ENCODE data around the gene MYO18B.

Gene MYO18B

DNA sequence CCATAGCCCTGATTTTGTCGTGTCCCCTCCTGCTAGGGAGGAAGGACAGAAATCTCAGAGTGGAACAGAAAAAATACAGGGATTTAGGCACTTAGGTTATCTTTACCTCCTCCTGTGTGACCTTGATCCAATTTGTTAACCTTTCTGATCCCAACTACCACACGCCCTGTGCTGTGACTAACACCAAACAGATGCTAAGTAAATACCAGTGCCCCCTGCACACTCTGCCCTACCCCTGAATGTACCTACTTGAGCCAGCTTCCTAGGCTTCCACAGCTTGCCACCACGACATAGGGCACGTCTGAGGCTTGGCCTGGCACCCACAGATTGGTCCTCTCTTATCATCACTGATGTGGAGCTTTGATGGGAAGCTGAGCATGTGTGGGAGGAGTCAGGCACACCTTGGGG, 9.2 kb downstream of the MYO18B start:
- DNase-seq: no peak

DNA sequence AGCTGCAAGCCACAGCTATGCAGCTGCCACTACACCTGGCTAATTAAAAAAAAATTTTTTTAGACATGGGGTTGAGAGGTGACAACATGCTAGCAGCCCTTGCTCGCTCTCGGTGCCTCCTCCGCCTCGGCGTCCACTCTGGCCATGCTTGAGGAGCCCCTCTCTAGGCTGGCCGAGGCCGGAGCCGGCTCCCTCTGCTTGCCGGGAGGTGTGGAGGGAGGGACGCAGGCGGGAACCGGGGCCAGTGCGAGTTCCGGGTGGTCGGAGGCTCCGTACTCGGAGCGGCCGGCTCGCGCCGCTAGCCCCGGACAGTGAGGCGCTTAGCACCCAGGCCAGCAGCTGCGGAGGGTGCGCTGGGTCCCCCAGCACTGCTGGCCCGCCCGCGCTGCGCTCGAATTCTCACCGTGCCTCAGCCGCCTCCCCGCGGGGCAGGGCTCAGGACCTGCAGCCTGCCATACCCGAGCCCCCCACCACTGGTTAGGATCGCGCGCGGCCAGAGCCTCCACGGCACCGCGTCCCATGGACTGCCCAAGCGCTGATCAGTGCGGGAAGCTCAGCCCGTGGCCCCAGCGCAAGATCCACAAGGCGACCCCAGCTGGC, 10.7 kb downstream of the MYO18B start:
- no peak for DNase-seq

DNA sequence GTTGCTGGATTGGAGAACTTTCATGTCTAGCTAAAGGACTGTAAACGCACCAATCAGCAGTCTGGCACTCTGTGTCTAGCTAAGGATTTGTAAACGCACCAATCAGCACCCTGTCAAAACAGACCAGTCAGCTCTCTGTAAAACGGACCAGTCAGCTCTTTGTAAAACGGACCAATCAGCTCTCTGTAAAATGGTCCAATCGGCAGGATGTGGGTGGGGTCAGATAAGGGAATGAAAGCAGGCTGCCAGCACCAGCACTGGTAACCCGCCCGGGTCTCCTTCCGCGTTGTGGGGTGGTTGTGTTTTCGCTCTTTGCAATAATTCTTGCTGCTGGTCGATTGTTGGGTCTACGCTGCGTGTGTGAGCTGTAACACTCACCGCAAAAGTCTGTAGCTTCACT, 11.3 kb downstream of the MYO18B start:
- no peak for DNase-seq

DNA sequence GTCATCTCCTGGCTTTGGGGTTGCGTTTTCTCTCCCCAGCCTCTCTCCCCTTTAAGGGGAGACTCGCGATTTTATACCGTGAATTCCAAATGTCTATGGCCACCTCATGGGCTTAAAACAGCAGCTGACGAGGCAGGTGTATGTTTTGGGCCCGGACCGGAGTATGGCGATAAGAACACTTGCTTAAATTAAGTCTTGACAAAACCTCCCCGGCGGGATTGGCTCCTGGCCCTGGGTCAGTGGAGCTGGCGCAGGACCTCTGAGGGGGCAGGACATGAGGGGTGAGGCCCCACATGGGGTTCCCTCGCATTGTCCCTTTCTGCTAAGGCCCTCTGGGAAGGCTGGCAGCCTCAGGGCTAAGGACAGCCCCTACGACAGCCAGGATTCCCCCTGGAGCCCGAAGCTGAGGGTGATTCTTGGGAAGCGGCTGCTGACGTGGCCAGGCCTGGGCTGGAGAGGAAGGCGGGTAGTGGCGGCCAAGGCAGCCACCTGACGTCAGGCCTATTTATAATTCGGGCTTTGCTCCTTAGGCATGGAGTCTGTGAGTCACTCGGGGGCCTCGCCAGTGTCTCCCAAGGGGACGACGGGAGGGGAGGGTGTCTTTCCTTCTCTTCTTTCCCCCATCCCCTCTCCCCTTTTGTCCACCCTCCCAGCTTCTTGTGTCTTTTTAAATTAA, 12.7 kb downstream of the MYO18B start:
- DNase-seq: no peak

DNA sequence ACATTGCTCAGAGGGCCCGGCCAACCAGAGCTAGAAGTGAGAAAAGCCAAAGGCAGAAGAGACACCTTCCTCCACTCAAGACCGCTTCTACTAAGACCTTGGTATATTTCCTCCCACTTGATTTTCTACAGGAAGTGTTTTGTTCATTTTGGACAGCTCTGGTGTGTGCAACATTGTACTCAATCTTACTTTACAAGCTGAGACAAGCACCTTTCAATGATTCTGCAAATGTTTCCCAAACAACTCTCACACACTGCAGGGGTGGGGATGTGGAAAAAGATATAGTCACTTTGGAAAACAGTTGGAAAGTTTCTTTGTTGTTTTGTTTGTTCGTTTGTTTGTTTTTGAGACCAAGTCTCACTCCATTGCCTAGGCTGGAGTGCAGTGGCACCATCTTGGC, 15.7 kb downstream of the MYO18B start:
- DNase-seq: no peak

DNA sequence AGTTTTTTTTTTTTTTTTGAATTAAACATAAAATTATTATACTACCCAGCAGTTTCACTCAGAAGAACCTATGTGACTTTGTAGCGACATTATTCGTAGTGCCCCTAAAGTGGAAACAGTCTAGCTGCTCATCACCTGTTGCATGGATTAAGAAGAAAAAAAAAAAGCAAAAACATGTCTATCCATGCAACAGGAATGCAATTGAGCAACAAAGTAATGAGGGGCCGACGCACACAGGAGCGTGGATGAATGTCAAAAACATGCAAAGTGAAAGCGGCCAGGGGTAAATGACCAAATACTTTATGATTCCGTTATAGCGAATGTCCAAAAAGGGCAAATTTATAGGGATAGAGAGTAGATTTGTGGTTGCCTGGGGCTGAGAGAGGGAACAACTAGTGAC, 16.3 kb downstream of the MYO18B start:
- DNase-seq: no peak

DNA sequence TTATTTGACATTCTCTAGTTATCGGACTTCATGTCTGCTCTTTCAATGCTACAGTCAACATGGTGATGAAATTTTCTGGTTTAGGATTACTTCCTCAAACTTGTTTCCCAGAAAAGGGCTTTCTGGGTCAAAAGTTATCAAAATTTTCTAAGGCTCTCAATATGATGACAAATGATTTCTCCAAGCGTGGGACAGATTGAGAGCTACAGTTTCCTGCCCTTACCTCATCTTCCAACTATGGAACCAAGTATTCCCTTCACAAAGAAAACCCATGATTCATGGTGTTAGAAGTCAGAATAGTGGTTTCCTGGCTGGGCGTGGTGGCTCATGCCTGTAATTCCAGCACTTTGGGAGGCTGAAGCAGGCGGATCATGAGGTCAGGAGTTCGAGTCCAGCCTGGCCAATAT, 17.8 kb downstream of the MYO18B start:
- no peak for DNase-seq

DNA sequence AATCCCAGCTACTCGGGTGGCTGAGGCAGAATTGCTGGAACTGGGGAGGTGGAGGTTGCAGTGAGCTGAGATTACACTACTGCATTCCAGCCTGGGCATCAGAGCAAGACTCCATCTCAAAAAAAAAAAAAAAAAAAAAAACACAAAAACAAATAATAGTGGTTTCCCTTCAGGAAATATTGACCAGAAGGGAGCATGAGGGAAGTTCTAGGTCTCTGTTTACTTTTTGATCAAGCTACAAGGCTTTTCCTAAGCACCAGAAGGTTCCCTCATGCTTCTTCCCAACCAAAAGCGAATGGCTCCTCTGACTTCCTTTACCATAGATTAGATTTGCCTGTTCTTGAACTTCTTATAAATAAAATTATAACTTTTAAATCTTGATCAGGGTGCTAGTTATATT, 18.3 kb downstream of the MYO18B start:
- DNase-seq: no peak

DNA sequence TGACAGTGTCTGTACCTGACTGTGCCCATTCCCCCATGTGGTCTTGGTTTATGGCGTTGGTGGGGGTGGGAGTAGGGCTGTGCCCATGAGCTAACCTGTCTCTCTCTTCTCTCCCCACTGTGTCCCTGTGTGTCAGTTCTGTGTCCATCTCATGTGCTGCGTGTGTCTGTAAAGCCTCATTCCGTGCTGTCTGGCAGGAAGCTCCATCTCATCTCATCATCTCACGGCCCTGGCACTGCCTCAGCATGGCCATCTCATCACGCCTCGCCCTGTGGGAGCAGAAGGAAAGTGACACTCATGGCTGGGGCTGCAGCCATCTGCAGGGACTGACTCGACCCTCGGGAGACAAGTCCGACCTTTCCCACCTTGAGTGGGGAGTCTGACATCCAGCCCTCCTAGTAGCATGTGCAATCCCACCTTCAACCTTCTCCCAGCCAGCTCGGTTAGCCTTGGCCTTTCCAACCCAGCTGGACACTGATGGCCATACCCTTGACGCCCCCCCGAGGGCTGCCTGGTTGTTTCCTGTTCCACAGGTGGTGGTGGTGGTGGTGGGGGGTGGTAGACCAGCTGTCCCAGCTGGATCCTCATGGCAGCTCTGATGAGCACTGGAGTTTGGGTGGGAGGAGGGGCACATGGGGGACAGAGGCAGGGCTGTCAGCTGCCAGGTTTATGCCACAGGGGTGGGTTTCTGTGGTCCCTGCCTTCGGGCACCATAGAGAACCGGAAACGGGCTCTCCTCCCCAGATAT, 19.0 kb downstream of the MYO18B start:
- DNase-seq: no peak

DNA sequence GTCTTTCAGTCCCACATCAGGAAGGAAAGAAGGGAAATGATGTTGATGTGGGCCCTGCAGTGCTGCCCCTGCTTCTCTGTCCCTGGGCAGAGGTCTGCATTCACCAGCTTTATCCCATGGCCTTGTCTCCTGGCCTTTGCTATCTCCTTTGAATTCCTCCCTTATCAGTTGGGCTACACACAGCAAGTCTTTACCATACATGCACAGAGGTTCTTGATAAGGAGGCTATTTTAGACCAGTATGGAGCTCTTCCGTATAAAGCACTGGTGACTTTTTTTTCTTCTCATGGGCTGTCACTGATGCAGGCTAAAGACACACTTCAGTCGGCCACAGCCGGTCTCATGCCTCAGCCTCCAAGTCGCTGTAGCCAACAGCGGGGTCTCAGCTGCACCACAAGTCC, 20.2 kb downstream of the MYO18B start:
- no peak for DNase-seq

DNA sequence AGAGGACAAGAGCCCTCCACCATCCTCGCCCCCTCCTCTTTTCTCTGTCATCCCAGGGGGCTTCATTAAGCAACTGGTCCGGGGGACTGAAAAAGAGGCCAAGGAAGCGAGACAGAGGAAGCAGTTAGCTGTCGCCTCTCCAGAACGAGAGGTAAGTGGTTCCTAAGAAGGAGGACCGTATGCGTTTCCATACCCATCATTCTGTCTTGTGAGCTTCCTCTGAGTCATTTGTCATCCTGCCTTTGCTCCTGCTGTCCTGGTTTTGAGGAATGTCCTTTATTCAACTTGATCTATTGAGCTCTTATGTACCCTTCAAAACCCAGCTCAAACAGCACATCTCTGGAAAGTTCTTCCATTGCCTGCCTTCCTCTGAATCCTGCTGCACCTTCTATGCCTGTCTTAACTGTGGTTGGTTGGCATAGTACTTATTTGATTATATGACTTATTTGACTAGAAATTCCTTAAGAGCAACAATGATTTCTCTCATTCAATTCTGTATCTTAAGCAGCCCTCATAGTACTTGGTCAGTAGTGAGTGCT, 21.3 kb downstream of the MYO18B start:
- no peak for DNase-seq

DNA sequence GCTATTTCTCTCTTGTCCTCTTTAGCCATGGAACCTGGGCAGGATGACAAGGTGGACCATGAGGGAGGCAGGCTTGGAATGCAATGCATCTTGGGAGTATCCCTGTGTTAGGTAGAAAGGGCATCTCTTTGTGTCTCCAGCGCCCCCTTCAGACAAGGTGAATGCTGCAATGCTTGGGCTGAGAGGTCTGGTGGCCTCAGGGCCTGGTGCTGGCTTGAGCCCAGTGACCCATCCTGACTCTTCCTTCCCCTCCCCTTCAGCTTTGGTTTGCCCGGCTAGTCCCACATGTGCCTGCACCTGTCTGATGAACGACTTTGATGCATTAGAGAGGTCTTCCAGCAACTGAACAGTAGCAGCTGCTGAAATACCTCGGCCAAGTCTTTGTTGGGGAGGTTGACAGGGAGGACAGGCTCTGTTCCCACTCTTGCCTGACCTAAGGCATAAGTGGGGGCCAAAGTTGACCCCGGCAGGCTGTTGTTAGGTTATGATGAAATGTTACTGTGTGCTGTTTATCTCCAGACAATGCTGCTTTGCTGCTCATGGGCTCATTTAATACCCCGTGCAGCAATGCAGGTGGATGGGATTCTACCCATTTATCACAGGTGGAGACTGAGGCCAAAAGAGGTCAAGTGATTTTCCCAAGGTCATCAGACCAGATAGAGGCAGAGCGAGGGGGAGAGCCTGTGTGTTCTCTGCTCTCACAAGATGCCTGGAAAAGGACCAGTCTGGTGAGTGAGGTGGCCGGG, 22.5 kb downstream of the MYO18B start:
- no peak for DNase-seq

DNA sequence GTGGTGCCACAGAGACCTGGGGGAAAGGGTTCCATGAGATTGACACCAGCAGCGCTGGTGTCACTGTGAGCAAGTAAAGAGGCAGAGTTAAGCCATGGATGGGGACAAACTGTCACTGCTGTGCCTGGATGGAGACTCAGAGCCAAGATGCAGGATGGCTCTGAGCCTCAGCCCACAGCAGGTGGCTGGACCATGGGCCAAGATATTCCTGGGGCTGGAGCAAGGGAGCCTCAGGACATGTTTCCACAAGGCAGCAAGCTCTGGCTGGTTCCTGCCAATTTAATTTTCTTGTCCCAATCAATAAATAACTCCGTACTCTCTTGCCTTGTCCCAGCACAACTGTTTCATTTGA, 23.0 kb downstream of the MYO18B start:
- no peak for DNase-seq

DNA sequence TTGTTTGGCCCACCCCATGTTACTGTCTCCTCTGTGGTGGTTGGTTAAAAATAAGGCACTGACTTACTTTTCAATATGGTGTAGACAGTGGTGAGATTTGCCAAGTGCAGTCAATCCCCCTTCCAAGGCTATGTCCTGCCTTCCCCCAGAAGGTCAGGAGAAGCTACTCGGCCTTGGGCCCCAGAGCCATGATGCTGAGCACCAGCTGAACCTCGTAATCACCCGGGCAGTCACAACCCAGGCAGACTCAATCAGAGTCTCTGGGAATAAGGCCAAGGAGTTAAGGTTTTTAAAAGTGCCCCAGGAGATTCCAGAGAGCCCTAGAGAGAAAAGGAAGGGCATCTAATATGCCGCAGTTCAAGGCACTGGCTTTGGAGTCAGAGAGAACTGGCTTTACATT, 23.8 kb downstream of the MYO18B start:
- DNase-seq: no peak

DNA sequence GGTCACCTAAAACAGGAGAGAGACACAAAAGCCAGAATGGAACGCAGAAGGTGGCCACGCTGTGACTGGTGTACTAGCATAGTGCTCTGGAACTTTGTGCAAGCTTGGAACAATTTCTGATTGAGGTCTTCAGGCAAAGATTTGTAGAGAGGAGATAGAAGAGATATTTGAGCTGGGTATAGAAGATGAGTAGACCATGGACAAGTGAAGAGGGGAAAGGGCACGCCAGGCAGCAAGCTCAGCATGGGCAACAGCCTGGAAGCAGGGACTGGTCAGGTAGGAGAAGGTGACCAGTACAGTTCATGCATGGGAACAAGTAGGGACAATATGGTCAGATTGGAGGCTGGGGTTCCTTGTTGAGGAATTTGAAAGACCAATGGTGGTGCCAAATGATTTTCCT, 24.4 kb downstream of the MYO18B start:
- DNase-seq: no peak

DNA sequence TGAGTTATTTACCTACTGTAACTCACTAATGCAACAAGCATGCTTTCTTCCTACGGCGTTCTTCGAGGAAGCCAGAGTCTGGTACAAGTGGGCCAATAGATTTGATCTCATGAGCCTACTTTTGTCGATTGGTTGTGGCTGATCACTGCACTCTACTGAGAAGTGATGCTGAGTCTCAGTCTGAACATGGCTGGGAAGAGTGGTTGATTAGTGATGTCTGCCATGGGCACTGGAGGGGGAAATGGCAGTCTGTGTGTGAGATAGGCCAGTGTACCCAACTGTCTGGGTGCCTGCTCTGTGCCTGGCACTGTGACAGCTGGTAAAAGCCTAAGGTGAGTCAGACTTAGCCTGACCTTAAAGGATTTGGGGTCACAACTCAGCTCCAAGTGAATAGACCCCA, 28.3 kb downstream of the MYO18B start:
- no peak for DNase-seq

DNA sequence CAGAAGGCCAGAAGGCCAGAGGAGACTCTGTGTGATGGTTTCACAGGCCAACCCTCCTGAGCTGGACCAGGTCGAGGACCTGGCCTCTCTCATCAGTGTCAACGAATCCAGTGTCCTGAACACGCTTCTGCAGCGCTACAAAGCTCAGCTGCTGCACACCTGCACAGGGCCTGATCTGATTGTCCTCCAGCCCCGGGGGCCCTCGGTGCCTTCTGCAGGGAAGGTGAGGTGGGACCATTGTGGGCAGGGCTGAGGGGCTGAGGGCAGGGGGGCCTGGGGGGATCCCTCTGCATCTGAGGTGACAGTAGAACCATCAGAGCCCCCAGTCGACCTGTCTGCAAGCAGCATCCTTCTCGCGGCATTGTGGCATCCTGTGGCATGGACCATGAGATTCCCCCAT, 30.3 kb downstream of the MYO18B start:
- DNase-seq: no peak

DNA sequence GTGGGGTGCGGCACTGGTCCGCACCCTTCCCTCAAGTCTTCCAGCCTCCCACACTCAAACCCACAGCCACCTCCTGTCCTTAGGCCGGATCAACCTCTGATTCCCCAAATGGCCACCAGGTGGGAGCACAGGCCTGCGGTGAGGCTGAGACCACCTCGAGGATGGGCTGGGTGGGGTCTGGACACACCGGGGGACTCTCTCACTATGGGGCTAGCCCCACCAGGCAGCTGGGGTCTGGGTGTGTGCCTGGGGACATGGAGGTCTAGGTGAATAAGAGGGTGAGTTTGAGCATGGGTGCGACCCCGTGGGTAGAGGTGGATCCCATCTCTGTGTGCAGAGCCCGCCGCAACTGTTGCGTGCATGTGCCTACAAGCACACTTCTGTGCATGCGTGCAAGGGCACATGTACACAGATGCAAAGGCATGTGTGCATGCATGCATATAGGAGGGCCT, 32.6 kb downstream of the MYO18B start:
- DNase-seq: no peak

DNA sequence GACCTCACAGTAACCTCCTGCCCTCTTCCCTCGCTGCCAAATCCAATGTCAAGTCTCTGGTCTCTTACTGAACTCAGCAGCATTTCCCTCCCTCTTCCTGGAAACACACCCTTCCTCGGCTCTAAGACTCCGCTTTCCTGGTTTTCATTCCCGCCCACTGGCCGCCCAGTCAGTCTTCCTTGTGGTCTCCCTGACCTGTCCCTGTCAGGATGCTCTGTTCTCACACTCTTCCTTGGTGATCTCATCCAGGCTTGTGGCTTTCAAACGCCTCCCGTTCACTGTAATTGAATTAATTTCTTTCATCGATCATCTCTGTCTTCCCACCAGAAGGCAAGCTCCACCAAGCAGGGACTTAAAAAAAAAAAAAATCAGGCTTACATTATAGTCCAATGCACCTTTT, 33.5 kb downstream of the MYO18B start:
- DNase-seq: no peak

DNA sequence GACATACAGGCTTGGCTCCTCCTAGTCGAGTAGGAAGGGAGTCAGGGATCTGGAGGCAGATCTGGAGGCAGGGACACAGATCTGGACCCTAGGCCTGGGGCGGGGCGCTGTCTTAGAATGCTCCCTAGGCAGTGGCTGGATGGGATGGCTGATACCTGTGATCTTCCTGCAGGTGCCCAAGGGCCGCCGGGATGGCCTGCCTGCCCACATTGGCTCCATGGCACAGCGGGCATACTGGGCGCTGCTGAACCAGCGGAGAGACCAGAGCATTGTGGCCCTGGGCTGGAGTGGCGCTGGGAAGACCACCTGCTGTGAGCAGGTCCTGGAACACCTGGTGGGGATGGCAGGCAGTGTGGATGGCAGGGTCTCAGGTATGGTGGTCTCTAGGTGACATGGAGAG, 35.4 kb downstream of the MYO18B start:
- DNase-seq: no peak

DNA sequence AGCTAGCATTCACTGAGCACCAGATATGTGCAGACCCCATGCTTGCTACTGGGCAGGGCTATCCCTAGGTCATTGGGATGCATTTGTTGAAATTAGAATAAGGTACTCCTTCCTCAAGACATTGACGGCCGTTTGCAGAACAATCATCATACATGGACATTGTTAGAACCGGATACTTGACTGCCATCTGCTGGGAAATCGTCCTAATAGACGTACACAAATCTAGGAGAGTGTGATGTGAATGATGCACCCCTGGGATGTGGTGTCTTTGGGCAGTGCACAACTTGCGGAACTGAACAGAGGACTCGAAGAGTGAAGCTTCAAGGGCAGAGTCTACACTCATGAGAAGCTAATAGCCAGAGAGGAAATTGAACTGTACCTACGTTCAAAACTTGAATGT, 35.9 kb downstream of the MYO18B start:
- DNase-seq: no peak

DNA sequence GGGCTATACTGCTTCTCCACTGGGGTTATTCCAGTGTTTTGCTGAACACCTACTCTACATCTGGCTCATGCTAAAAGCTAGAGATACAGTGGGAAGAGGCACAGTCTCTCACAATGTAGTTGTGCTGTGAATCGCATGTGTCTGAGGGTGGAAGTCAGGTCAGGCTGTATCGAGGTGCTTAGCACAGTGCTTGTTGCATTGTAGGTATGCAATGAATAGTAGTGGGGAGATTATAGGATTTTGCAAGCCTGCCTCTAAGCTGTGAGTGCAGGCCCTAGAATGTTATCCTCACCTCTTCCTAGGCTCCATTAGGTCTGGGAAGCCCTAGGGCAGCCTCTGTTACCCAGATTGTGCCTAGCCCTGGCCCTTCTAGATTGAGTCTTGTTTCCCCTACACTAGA, 37.4 kb downstream of the MYO18B start:
- DNase-seq: no peak

DNA sequence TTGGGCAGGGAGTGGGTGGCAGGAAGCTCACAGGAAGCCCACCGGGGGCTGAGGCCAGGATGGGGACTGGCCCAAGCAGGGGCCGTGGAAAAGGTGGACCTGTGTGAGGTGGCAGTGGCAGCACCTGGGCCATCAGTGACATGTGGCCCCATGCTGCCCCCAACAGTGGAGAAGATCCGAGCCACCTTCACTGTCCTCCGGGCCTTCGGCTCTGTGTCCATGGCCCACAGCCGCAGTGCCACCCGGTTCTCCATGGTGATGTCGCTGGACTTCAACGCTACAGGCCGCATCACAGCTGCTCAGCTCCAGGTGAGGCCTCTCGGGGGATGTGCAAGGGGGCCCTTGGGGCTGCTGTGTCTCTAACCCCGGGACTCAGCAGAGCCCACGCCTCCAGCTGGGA, 37.9 kb downstream of the MYO18B start:
- DNase-seq: no peak

DNA sequence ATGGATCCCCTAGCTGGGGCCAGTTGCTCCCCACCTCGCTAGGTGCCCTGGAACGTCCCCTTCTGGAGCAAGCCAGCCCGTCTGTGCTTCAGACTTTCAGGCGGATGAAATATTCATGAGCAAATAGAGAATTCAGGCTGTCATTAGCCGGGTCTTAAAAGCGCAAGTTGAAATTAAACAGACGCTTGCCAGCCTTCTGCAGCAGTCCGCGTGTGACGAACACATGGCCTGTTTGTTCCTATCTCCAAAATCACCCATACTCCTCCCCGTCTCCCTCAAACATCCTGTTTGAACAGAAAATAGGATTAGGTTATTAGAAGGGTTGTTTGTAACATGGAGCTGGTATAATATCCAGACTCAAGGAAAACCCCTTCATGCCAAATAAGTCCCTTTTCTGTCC, 38.7 kb downstream of the MYO18B start:
- no peak for DNase-seq

Data from activated CD4-positive, alpha-beta T cell treated with anti-CD3 and anti-CD28 coated beads, Interleukin-2, amount 50 U/mL, for 1 hour (primary cell).